ENCODE results near the gene UNC79. TPM values are rescaled to one million over a fixed set of nuclear protein-coding genes. Genes with fewer than 3 reads are reported as not detected.

UNC79 gene
- total RNA-seq, 1 experiment from 2014 or later, result 0.05 TPM

DNA sequence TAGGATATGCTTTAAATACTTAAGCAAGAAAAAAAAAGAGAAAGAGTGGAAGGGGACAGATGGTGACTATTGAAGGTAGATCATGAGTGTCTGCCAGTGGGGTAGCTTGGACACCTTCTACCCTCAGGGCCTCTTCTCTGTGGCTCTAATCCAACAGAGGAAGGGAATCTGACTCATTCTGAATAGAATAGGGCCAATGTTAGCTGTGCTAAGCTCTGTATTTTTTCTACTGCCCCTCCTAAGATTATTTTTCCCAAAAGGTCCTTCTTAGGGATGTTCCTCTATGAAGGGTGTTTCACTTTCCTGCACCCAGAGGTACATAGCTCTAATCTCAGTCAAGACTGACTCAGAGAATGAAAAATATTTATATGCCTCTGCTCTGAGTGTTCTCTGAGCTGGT lies 25.6 kb downstream of the UNC79 start:
- no peak for TF ChIP-seq SIN3A (IDR thresholded peaks at IDR 0.05; ENCODE audit: borderline replicate concordance, insufficient read depth, low read depth, low read length)
- no peak for TF ChIP-seq POLR2AphosphoS5 (IDR thresholded peaks at IDR 0.05; ENCODE audit: low read depth, low read length)
- no peak for TF ChIP-seq REST (IDR thresholded peaks at IDR 0.05; ENCODE audit: insufficient read depth in 1 of 2, low read depth in 2 of 2, low read length in 1 of 2)
- no peak for TF ChIP-seq TCF7L2 (IDR thresholded peaks at IDR 0.05; ENCODE audit: low read depth, low read length)
- TF ChIP-seq, protein P1, sequence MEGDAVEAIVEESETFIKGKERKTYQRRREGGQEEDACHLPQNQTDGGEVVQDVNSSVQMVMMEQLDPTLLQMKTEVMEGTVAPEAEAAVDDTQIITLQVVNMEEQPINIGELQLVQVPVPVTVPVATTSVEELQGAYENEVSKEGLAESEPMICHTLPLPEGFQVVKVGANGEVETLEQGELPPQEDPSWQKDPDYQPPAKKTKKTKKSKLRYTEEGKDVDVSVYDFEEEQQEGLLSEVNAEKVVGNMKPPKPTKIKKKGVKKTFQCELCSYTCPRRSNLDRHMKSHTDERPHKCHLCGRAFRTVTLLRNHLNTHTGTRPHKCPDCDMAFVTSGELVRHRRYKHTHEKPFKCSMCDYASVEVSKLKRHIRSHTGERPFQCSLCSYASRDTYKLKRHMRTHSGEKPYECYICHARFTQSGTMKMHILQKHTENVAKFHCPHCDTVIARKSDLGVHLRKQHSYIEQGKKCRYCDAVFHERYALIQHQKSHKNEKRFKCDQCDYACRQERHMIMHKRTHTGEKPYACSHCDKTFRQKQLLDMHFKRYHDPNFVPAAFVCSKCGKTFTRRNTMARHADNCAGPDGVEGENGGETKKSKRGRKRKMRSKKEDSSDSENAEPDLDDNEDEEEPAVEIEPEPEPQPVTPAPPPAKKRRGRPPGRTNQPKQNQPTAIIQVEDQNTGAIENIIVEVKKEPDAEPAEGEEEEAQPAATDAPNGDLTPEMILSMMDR (IDR thresholded peaks at IDR 0.05), result no peak
- Histone ChIP-seq H3K4me1 (ENCODE audit: control insufficient read depth, insufficient read depth, low read length) (no peaks in the 10 kb centered on the region), H3K27me3 (ENCODE audit: control insufficient read depth, insufficient read depth, low read length) (0 out of 2 replicates have a peak, but pooled peaks cover 3% of the 10 kb centered on the region), H3K27ac (ENCODE audit: low read length) (no peak overlapping the region), H3K4me3 (ENCODE audit: low read depth in 2 of 2, low read length in 2 of 2) (no peak overlapping the region), H3K9me3 (ENCODE audit: control insufficient read depth, insufficient read depth, low read depth, low read length) (no peaks in the 10 kb centered on the region), H3K36me3 (ENCODE audit: control insufficient read depth, insufficient read depth, low read length) (no peaks in the 10 kb centered on the region)
- intact Hi-C loops (cut with micrococcal nuclease; ENCODE audit: unreplicated experiment), result no loop called here
- no peak for ATAC-seq
- BruUV-seq (replicated peaks), result no TSS peak
- ChIA-PET POLR2A (no interaction called here), CTCF (no interaction called here)
- in situ Hi-C loops (cut with HindIII; ENCODE audit: low pct_unique_long_range_greater_than_20kb, low sequenced_read_pairs), result no loop called here
- DNase-seq (ENCODE audit: low read depth, low spot score), result no peak

- no TSS peak for BruUV-seq (replicated peaks)
- CTCF ChIA-PET, result no interaction called here
- Histone ChIP-seq H3K4me1 (ENCODE audit: control insufficient read depth, insufficient read depth, low read length) (no peaks in the 10 kb centered on the region), H3K27ac (ENCODE audit: low read length) (no peak overlapping the region), H3K36me3 (ENCODE audit: control insufficient read depth, insufficient read depth, low read length) (no peaks in the 10 kb centered on the region), H3K4me3 (ENCODE audit: low read depth in 2 of 2, low read length in 2 of 2) (no peak overlapping the region), H3K27me3 (ENCODE audit: control insufficient read depth, insufficient read depth, low read length) (0 out of 2 replicates have a peak, but pooled peaks cover 3% of the 10 kb centered on the region), H3K9me3 (ENCODE audit: control insufficient read depth, insufficient read depth, low read depth, low read length) (no peaks in the 10 kb centered on the region)
- ATAC-seq (no peak), DNase-seq (ENCODE audit: low read depth, low spot score) (no peak)
- POLR2A ChIA-PET, result no interaction called here
- intact Hi-C loops (cut with micrococcal nuclease; ENCODE audit: unreplicated experiment), result no loop called here
- TF ChIP-seq, protein P1 (IDR thresholded peaks at IDR 0.05), result no peak
- TF ChIP-seq TCF7L2 (IDR thresholded peaks at IDR 0.05; ENCODE audit: low read depth, low read length) (no peak), POLR2AphosphoS5 (IDR thresholded peaks at IDR 0.05; ENCODE audit: low read depth, low read length) (no peak)
- in situ Hi-C loops (cut with HindIII; ENCODE audit: low pct_unique_long_range_greater_than_20kb, low sequenced_read_pairs), result no loop called here
Observed at GRCh38 chr14:93458234-93458633, 27.5 kb downstream of the UNC79 start.
